Measurements from ENCODE around the gene TBCK. TPM values are rescaled to one million over a fixed set of nuclear protein-coding genes. Genes with fewer than 3 reads are reported as not detected.

TBCK gene
- total and polyA plus RNA-seq, 9 of the 15 experiments (the other 6 are each of a cell fraction or from before 2014, with no cell fraction given): 5.3 to 26.6 (median 16.2) TPM

- no peak overlapping the region for H3K4me3 ChIP-seq
- no peaks in the 10 kb centered on the region for H3K27me3 ChIP-seq (ENCODE audit: control insufficient read depth in 2 of 2, insufficient read depth in 2 of 2, low read length in 2 of 2)
- H3K9me3 ChIP-seq (replicated peaks; ENCODE audit: control insufficient read depth, insufficient read depth, low read depth, low read length): peaks cover 4% of the 10 kb centered on the region
- DNase-seq (ENCODE audit: extremely low read depth in 1 of 4, low spot score in 3 of 4) (no peak), ATAC-seq (no peak), FAIRE-seq (no peak)
- H3K79me2 ChIP-seq (ENCODE audit: control insufficient read depth, insufficient read depth, low read length): no peaks in the 10 kb centered on the region
- no peaks in the 10 kb centered on the region for H3K4me1 ChIP-seq (replicated peaks in 1 of 2; ENCODE audit: control insufficient read depth in 2 of 2, insufficient read depth in 2 of 2, low read length in 2 of 2)
- H3K9ac ChIP-seq (ENCODE audit: insufficient read depth in 1 of 2, low read depth in 2 of 2, low read length in 2 of 2): no peak overlapping the region
- CTCF ChIA-PET (ENCODE audit: low intra/inter-chr PET ratio): no interaction called here
- 0% methylated on average over 2 of the region's 2 CpGs for WGBS (ENCODE audit: insufficient coverage, low coverage, missing lambda C conversion rate)
- H3K4me2 ChIP-seq (ENCODE audit: insufficient read depth, low read length): no peak overlapping the region
- no peak overlapping the region for H2AFZ ChIP-seq (ENCODE audit: low read depth, low read length)
- no peaks in the 10 kb centered on the region for H4K20me1 ChIP-seq (replicated peaks; ENCODE audit: control insufficient read depth, insufficient read depth, low read length)
- no TSS peak for BruUV-seq (replicated peaks)
- POLR2A ChIA-PET: no interaction called here
- in situ Hi-C loops (cut with MboI): no loop called here
- H3K27ac ChIP-seq (ENCODE audit: extremely low read depth, low read depth, low read length): no peak overlapping the region
- H3K9me1 ChIP-seq (ENCODE audit: control insufficient read depth, insufficient read depth, low read length): no peaks in the 10 kb centered on the region
- intact Hi-C loops (cut with micrococcal nuclease): no loop called here
- no peaks in the 10 kb centered on the region for H3K36me3 ChIP-seq (ENCODE audit: control insufficient read depth, insufficient read depth, low read length)
- TF ChIP-seq ZNF436 (CRISPR knock-in tag; IDR thresholded peaks at IDR 0.05) (no peak), MNT (conservative IDR thresholded peaks at IDR 0.05) (no peak), STAT5A (IDR thresholded peaks at IDR 0.05; ENCODE audit: borderline replicate concordance, low read length) (no peak), ZNF740 (CRISPR knock-in tag; IDR thresholded peaks at IDR 0.05) (no peak), ZNF740 (tag; IDR thresholded peaks at IDR 0.05) (no peak), ETV1 (tag; conservative IDR thresholded peaks at IDR 0.05; ENCODE audit: low read depth) (no peak), NR4A1 (CRISPR knock-in tag; IDR thresholded peaks at IDR 0.05) (no peak), NR4A1 (tag; IDR thresholded peaks at IDR 0.05) (no peak), ZNF24 (IDR thresholded peaks at IDR 0.05) (no peak)
- TF ChIP-seq, protein P1, sequence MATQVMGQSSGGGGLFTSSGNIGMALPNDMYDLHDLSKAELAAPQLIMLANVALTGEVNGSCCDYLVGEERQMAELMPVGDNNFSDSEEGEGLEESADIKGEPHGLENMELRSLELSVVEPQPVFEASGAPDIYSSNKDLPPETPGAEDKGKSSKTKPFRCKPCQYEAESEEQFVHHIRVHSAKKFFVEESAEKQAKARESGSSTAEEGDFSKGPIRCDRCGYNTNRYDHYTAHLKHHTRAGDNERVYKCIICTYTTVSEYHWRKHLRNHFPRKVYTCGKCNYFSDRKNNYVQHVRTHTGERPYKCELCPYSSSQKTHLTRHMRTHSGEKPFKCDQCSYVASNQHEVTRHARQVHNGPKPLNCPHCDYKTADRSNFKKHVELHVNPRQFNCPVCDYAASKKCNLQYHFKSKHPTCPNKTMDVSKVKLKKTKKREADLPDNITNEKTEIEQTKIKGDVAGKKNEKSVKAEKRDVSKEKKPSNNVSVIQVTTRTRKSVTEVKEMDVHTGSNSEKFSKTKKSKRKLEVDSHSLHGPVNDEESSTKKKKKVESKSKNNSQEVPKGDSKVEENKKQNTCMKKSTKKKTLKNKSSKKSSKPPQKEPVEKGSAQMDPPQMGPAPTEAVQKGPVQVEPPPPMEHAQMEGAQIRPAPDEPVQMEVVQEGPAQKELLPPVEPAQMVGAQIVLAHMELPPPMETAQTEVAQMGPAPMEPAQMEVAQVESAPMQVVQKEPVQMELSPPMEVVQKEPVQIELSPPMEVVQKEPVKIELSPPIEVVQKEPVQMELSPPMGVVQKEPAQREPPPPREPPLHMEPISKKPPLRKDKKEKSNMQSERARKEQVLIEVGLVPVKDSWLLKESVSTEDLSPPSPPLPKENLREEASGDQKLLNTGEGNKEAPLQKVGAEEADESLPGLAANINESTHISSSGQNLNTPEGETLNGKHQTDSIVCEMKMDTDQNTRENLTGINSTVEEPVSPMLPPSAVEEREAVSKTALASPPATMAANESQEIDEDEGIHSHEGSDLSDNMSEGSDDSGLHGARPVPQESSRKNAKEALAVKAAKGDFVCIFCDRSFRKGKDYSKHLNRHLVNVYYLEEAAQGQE (IDR thresholded peaks at IDR 0.05; ENCODE audit: borderline replicate concordance): no peak
- TF ChIP-seq, protein P1 (CRISPR knock-in tag; IDR thresholded peaks at IDR 0.05; ENCODE audit: low read depth): no peak
Observed at GRCh38 chr4:106095408-106095807, 220.6 kb downstream of the TBCK start.

Measured in K562 (cell line).